ENCODE data around the gene BMP7.

Gene BMP7

GRCh38 chr20:57122536-57123489, 143.6 kb downstream of the BMP7 start:
- H3K4me3 ChIP-seq (ENCODE audit: low read length): no peak overlapping the region
- DNase-seq (ENCODE audit: low read depth): no peak
- TF ChIP-seq CTCF (conservative IDR thresholded peaks at IDR 0.05; ENCODE audit: low read length): no peak

GRCh38 chr20:57118964-57119363, 147.5 kb downstream of the BMP7 start:
- H3K4me3 ChIP-seq (ENCODE audit: low read length): no peak overlapping the region
- DNase-seq (ENCODE audit: low read depth): no peak
- TF ChIP-seq CTCF (conservative IDR thresholded peaks at IDR 0.05; ENCODE audit: low read length): no peak

Measured in AG10803 (cell line).